Gastrocnemius medialis (tissue), 4 donors: ENCODE results near the gene CYTH3.

Source experiments
- CTCF ChIP-seq, 5 experiments: fragments of 450-650 bp in 3 of 5; fragments of 200-600 bp in 2 of 5; sonication (generic) in 2 of 5; IDR thresholded peaks in 4 of 5; conservative IDR thresholded peaks in 1 of 5; 1 replicate in 4 of 5; 2 replicates in 1 of 5; pipeline ENCODE4 v1.5.1; 2016 to 2019; ENCODE audit warnings: antibody characterized with exemption in 5 of 5, mild to moderate bottlenecking in 3 of 5, moderate library complexity in 3 of 5
- POLR2A ChIP-seq, 2 donors: fragments of 450-650 bp; IDR thresholded peaks; one replicate each; pipeline ENCODE4 v1.6.1; 2017; ENCODE audit warnings: antibody characterized with exemption in 2 of 2, mild to moderate bottlenecking in 2 of 2, moderate library complexity in 2 of 2

GRCh38 chr7:6117533-6117932, 154.9 kb downstream of the CYTH3 start:
- no peak for TF ChIP-seq POLR2A (IDR thresholded peaks at IDR 0.05)
- no peak for TF ChIP-seq CTCF (IDR thresholded peaks at IDR 0.05 in 4 of 5, conservative IDR thresholded peaks at IDR 0.05 in 1 of 5)
